Measurements from ENCODE around the gene SAMD4B. TPM values are rescaled to one million over a fixed set of nuclear protein-coding genes. Genes with fewer than 3 reads are reported as not detected.

SAMD4B gene
- total and polyA plus RNA-seq, 2 of the 8 experiments (the other 6 are each of a cell fraction or from before 2014, with no cell fraction given): 137 to 158 TPM

GRCh38 chr19:39301021-39301420 lies 41.2 kb upstream of the SAMD4B start:
- Histone ChIP-seq H3K4me2 (ENCODE audit: insufficient read depth in 1 of 2, low read depth in 2 of 2, low read length in 2 of 2) (no peak overlapping the region), H3K27ac (ENCODE audit: low read depth, low read length) (no peak overlapping the region), H4K20me1 (replicated peaks in 1 of 2; ENCODE audit: control insufficient read depth in 1 of 2, insufficient read depth in 2 of 2, low read length in 2 of 2) (no peaks in the 10 kb centered on the region), H3K23ac (ENCODE audit: insufficient read length) (no peak overlapping the region), H3K56ac (replicated peaks; ENCODE audit: insufficient read length, low read depth, low read length) (no peak overlapping the region), H3K27me3 (replicated peaks in 1 of 4; ENCODE audit: control insufficient read depth in 3 of 4, extremely low read depth in 1 of 4, insufficient read depth in 3 of 4, low read length in 3 of 4) (peaks cover 0 to 9% (median 0%) of the 10 kb centered on the region in 4 experiments; a peak in 2 of 7 replicates), H4K8ac (ENCODE audit: extremely low read depth, insufficient read depth, low read length) (no peak overlapping the region), H3K18ac (ENCODE audit: extremely low read depth, low read length) (no peak overlapping the region), H3K4me1 (replicated peaks in 1 of 4; ENCODE audit: control insufficient read depth in 3 of 4, insufficient read depth in 4 of 4, low read length in 3 of 4) (peaks cover 0 to 14% (median 10%) of the 10 kb centered on the region in 4 experiments; a peak in 6 of 7 replicates), H3K23me2 (ENCODE audit: low read depth, low read length) (peaks cover 2% of the 10 kb centered on the region; the same call in 1 of the 2 replicates), H2BK12ac (ENCODE audit: low read depth, low read length) (no peak overlapping the region), H3K36me3 (ENCODE audit: control insufficient read depth in 2 of 4, insufficient read depth in 4 of 4, low read length in 3 of 4) (no peaks in the 10 kb centered on the region), H2BK20ac (ENCODE audit: low read length) (no peak overlapping the region), H3K14ac (ENCODE audit: insufficient read length) (no peak overlapping the region), H3K9ac (replicated peaks in 1 of 4; ENCODE audit: extremely low read depth in 1 of 4, low read depth in 3 of 4, low read length in 3 of 4) (no peak overlapping the region), H3K9me3 (ENCODE audit: insufficient read depth in 2 of 2, low read depth in 1 of 2, low read length in 1 of 2) (no peaks in the 10 kb centered on the region), H3K79me1 (ENCODE audit: low read depth, low read length) (no peaks in the 10 kb centered on the region), H4K5ac (ENCODE audit: insufficient read length, low read depth, low read length) (no peak overlapping the region), H2BK5ac (ENCODE audit: low read depth, low read length) (no peak overlapping the region), H2BK15ac (ENCODE audit: low read length) (no peak overlapping the region), H2BK120ac (replicated peaks; ENCODE audit: low read depth, low read length) (no peak overlapping the region), H3K4ac (replicated peaks; ENCODE audit: insufficient read length, low read depth, low read length) (no peak overlapping the region), H3K4me3 (ENCODE audit: extremely low read depth in 1 of 4, insufficient read depth in 2 of 4, low read depth in 3 of 4, low read length in 4 of 4) (no peak overlapping the region), H4K91ac (replicated peaks; ENCODE audit: insufficient read length, low read length) (no peak overlapping the region), H2AK5ac (ENCODE audit: low read depth, low read length) (no peak overlapping the region), H2AFZ (ENCODE audit: low read length) (no peak overlapping the region), H3K79me2 (ENCODE audit: control insufficient read depth in 1 of 2, insufficient read depth in 2 of 2, low read length in 2 of 2) (no peaks in the 10 kb centered on the region)
- ChIA-PET POLR2A (ENCODE audit: partially characterized antibody) (interaction anchor here (1.0 kb wide), 1 partner anchor 10 kb away, joined by 3 read pairs; no protein-coding TSS in a partner anchor), CTCF (ENCODE audit: partially characterized antibody) (interaction anchor here (0.8 to 1.3 kb wide), 2 partner anchors 11 to 19 kb away, joined by 3 to 6 read pairs; no protein-coding TSS in a partner anchor)
- DNase-seq (ENCODE audit: low read depth in 1 of 2, low spot score in 2 of 2) (no peak), FAIRE-seq (no peak)
- WGBS, 2 experiments (ENCODE audit: extremely low coverage in 1 of 2, insufficient coverage in 1 of 2, insufficient read length in 1 of 2, insufficient replicate concordance in 2 of 2, low coverage in 1 of 2, low lambda C conversion rate in 2 of 2, missing lambda C conversion rate in 1 of 2): 85% methylated on average over 4 of the region's 4 CpGs; no CpG with 5 or more reads in 1 of the 2 experiments
- TF ChIP-seq SIN3A (conservative IDR thresholded peaks at IDR 0.05 in 1 of 2, IDR thresholded peaks at IDR 0.05 in 1 of 2; ENCODE audit: low read depth in 1 of 2, low read length in 2 of 2) (no peak), MAFK (IDR thresholded peaks at IDR 0.05; ENCODE audit: low read depth, low read length) (no peak), CREB1 (IDR thresholded peaks at IDR 0.05) (no peak), MAX (IDR thresholded peaks at IDR 0.05) (no peak), CTCF (IDR thresholded peaks at IDR 0.05; ENCODE audit: control extremely low read depth in 1 of 3, insufficient read depth in 1 of 3, low read depth in 1 of 3, low read length in 3 of 3) (no peak), POU5F1 (IDR thresholded peaks at IDR 0.05; ENCODE audit: low read depth, low read length) (no peak), SIRT6 (IDR thresholded peaks at IDR 0.05; ENCODE audit: low read length) (no peak), ASH2L (IDR thresholded peaks at IDR 0.05; ENCODE audit: low read length) (no peak), ATF3 (IDR thresholded peaks at IDR 0.05; ENCODE audit: insufficient read depth, low read depth, low read length) (no peak), GTF2F1 (IDR thresholded peaks at IDR 0.05; ENCODE audit: borderline replicate concordance, low read depth, low read length) (no peak)

Measured in H1 (cell line).